HG02759 (cell line): ENCODE measurements around the gene TFAP2A.
A peak's percentile ranks its signal among the peaks of the same experiment; 100 is the strongest.

Experiments
- ATAC-seq: cut with Tn5 transposase; IDR thresholded peaks from one replicate; pipeline ENCODE4 v1.9.1; 2021; ENCODE audit warnings: mild to moderate bottlenecking, moderate library complexity; ENCODE audit not compliant: unreplicated experiment

TFAP2A gene

DNA sequence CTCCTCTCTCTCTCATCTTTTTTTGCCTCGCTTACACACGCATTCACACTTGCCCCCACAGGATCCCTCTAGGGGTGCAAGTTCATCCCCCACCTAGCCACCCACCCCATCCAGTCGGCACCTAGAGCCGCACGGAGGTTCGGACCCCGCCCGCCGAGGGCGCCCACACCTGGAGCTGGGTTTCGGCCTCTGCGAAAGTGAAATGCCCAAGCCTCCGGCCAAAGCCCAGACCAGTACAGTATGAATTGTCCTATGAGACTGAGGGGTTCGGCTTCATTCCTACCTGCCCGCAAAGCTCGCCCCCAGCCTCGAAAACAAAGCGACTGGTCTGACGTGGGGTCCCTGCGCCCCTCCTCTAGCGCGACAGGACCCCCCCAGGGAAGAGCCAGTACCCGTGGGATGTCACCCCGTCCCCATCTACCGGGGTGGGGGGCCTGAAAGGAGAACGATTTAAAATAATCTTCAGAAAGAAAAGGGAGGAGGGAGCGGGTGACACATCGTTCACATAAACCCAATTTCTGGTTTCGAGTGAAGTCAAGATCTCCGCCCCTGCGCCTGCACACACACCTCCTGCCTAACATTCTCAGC, 1.5 kb downstream of the TFAP2A start:
- no peak for ATAC-seq

DNA sequence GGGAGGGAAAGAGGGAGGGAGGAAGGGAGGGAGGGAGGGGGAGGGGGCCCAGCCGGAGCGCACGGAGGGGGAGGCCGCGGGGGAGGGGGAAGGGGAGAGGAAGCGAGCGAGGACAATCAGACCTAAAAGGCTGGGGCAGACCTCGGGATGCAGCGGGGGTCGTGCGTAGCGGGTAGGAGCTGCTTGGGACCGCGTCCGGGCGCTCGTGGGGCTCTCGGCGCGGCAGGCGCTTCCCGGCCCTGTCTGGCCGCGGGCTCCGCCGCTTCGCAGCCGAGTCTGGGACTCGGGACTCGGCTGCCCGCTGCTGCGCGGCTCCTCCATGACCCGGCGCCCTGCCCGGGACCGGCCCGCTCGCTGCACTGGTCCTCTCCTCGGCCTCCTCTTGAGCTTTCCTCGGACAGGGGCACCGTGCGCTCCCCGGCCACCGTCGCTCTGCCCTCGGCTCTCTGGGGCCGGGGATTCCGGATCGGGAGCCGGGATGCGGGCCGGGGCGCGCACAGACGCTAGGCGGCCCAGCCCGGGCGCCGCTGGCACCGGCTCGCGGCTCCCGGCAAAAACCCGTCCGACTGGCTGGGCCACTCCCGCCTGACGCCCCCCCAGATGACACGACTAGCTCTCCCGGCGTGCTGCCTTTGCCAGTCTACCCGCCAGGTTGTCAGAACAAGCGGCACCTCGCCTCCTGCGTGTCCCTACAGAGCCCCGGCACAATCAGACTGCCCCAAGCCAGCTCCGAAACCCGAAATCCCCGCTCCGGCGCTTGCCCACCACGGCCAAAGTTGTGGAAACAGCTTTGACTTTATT, 2.2 kb downstream of the TFAP2A start:
- ATAC-seq, result peak; percentile 35

DNA sequence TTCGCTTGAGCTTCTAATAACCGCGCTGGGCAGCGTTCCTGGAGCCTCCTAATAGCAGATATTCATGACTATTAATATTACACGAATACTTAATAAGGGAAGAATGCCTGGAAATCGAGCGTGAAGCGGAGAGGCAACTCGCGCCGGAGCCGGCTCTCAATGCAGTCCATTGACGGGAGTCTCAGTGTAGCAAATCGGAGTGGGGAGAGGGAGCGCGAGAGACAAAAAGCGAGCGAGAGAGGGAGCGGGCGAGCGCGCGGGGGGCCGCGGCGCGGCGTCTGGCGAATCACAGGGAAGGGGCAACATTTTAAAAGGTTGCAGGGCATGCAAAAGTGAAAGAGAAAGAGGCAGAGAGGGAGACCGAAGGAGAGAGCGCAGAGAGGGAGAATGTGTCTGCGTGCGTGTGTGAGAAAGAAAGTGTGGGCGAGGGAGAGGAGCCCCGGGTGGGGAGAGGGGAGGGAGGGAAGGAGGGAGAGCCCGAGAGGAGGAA, 2.9 kb downstream of the TFAP2A start:
- peak; percentile 58 for ATAC-seq

DNA sequence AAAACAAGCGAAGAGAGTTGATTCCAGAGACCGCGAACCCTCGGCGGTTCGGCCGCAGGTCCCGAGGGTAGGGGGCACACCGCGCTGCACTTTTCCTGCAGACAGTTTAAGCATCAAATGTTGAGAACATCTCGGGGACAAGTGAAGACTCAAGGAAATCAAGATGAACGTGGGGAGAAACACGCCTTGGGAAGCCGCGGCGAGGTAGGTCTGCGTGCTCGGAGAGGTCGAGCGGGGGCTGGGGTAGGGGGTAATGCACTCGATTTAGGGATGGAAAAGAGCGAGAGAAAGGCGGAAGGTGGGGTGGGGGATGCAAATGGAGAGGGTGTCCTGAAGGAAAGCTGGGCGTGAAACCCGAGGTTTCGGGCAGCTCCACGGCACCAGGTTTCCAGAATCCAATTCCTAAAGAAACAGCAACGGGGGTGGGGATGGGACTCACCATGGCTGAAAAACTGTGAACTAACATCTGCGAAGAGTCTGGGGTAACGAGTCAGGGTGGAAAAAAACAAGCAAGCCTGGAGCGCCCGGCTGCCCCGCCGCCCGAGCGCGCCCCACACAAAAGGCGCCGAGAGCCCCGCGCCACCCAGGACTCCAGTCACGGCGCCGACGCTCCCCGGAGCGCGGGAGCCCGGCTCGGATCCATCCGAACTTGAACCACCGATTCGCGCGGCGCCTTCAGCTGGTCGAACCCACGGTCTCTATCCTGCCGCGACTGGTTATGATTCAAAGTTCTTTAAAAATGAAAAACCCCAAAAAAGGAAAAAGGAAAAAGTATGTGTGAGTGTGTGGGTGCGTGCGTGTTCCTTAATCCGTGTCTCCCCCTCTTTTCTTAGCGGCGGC, 3.5 kb downstream of the TFAP2A start:
- ATAC-seq, result no peak

DNA sequence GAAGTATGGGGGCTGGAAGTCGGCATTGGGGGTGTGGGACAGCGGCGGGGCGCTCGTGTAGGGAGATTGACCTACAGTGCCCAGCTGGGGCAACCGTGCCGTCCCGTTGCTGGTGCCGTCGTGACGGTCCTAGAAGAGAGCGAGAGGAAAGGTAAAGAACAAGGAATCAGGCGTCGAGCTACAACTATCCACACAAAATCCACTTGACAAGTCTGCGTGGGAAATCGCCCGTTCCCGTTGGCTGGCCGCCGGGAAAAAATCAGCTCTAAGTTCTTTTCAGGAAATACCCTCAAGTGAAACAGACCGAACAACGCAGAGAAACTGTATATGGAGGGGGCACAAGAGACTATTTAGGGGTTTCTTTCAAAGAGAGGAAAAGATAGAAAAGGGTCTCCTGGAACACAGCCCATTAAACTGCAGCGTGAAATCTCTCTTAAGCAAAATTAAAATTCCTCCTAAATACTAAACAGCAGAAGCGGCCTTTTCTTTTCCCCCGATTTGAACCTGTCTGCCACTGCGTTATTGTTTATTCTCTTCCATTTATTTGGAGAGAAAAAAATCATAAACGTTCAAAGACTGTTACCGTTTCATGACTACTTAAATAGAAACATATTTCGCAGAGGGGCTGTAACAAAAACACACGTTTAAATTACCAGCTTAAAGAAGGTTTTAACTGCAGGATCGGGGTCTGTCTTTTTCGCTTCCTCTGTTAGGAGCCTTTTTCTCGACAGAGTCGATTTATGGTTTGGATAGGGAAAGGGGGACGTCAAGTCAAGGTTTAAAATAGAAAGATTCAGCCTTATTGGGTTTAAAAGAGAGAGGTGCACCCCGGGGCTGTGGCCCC, 4.4 kb downstream of the TFAP2A start:
- no peak for ATAC-seq

DNA sequence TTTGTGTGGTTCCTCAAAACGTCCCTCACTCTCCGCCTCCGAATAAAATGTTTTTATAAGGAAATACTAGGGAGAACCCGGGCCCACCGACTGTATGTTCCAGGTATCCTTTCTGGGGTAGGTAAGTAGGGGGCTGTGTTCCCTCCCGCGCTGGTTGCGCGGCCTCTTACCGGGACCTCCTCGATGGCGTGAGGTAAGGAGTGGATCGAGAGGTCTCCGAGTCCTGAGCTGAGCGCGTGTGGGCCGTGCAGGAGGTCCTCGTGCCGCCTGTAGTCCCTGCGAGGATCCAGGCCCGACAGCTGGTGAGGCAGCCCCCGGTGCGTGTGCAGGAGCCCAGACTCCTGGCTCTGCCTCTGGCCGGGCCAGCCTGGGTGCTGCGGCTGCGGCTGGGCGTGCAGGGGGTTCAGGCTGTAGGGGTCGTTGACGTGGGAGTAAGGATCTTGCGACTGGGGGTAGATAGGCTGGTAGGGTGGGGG, 5.1 kb downstream of the TFAP2A start:
- no peak for ATAC-seq

DNA sequence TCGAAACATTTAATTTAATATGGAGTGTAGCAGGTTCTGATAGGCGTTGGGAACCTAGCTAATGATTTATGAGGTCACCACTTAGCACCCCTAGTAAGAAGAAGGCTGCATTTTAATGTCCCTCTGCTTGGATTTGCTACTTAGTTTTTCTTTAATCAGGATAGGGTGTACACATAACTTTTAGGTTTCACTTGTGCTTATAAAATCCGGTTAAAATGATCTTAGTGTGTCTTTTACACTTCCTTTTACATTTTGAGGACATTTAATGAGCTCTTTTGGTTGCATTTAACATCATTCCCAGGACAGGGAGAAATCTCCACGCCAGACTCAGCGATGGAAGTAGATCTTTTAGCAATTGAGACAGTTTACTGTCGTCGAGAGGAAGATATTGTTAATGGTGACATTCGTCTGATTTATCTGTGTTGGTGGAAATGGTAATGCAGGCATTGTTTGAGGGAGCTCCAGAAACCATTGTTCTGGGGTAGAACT, 5.6 kb downstream of the TFAP2A start:
- ATAC-seq, result no peak

DNA sequence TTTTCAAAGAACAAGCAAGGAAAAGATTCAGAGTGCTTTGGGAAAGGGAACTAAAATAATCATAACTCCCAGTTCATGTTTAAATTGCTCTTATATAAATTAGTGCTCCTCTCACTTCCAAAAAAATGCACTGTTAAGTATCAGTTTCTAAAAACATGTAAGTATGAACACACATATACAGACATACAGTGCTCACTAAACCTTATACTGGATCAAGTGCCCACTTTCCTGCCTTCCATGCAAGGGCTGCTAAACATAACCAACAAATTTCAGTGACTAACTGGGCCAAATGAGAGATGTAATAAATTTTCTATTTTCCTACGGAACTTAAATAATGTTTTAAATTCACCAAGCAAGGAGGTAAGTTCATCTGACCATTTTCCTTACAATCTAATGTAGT, 6.4 kb downstream of the TFAP2A start:
- no peak for ATAC-seq

DNA sequence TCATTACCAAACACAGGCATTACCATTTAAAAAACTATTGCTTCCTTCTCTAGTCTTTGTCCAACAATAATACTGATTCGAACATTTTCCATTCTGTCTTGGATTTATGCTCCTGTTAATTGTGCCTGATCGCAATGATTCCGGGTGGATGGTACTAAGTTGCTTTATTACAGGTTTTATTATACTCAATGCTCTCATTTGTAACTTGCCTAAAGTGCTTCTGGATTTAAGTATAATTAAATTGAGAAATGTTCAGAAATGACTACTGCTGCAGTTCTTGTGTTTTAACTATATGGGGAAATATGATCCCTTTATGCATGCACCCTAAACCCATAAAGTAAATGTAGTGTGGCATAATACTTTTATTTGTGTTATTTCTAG, 7.2 kb downstream of the TFAP2A start:
- no peak for ATAC-seq

DNA sequence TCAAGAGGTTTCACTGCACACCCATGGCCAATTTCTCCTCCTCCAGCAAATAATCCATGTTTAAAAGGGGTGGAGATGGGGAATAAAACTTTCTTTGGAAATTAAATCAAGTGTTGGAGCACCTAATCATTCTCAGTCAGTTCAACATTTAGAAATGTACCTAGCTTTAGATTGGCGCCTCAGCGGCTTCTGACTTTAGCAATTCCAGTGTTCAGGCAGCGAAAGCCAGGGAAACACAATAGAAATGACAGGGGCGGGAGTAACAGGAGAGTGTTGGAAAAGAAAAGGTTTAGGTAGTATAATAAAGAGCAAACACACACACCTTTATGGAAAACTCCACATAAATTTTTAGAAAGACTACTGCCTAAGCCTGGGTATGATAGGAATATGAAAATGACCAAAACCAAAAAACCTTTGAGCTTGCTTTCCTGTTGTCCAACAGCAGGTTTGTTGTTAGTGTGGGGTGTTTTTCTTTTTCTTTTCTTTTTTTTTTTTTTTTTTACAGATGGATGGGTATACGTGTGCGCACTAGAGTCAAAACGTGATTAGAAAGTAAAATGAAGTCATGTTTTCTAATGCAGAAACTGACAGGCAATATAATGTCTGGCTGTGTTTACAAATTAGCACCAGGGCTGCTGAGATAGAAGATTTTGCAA, 7.7 kb downstream of the TFAP2A start:
- no peak for ATAC-seq

DNA sequence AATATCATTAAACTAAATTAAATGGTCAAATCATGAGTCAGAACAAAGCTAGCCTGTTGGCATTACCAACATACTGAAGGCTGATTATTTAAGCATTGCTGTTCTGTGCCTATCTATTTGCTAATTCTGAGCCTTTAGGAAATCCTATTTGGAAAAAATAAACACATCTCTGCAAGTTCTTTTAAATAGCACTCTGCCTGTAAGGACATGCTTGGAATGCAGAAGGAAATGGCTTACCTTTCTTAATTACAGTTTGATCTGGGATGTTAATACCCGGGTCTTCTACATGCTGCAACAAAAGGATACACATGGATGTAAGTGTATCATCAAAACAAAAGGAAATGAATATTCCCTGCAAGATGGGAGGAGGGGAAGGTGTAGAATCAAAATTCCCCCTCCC, 8.3 kb downstream of the TFAP2A start:
- ATAC-seq, result no peak

DNA sequence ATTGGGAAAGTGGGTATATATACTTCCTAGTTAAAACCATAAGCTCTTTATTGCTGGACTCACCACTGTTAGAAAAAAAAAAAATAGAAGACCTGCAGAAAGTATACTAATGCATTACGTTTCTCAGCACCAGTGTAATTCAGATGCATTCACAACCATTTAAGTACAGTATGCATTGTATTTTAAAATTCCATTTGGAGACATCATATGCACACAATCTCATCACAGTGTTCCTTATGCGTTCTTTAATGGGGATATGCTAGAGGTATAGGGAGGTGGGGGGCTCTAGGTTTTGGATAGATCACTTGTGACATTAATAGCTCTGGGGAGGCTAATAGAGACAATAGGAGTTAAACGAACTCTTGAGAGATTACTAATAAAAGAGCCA, 9.4 kb downstream of the TFAP2A start:
- no peak for ATAC-seq

DNA sequence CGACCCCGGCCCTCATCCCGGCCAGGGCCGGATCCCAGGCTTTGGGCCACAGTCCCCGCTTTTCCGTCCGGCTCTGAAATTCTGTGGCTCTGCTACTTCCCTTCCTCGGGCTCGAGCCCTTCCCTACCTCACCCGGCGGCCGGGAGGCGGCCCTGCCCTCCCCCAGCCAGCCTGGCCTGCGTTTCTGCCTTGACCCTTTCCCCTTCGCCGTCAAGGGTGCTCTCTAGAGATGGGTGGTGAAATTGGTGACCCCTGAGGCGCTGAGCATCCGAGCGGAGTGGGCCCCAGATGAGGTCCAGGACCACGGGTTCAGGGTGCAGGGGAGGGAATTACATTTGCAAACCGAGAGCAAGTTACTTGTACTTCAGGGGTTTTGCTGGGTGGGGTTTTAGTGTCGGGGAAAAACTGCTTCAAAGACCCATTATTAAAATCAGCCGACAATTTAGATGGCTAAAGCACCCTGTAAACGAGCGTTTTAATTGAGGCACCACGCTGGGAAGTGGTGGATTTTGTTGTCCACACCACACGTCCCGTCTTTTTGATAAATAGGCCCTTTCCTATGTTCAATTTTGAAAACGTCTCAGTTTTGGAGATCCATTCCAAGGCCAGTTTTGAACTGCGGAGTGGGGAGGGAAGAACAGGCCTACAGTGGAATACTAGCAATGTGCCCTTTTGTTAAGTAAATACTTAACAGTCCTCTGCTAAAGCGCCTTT, 9.9 kb downstream of the TFAP2A start:
- ATAC-seq, result no peak

DNA sequence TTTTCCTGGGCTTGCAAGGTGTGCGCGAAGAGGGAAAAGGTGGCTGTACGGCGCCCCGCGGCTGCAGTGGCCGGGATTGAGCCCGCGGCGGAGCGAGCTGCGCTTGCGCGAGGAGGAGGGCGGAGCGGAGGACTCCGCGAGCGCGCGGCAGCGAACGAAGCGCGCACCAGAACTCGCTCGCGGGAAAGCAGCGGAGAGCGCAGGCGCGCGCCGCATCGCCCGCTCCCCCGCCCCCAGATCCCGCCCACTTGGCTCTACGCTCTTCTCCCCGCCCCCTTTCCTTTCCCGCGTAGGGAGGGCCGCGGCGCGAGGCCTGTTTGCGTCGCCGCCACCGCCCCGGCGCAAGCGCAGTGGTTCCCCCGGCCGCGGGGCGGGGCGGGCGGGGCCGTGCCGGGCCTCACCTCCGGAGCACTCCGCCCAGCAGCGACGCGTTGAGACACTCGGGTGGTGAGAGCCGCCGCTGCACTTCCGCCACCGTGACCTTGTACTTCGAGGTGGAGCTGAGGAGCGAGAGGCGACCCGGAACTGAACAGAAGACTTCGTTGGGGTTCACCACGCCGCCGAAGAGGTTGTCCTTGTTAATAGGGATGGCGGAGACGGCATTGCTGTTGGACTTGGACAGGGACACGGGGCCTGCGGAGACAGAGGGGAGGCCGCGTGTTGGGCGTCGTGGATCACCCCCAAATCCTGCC, 10.6 kb downstream of the TFAP2A start:
- ATAC-seq, result peak; percentile 95

DNA sequence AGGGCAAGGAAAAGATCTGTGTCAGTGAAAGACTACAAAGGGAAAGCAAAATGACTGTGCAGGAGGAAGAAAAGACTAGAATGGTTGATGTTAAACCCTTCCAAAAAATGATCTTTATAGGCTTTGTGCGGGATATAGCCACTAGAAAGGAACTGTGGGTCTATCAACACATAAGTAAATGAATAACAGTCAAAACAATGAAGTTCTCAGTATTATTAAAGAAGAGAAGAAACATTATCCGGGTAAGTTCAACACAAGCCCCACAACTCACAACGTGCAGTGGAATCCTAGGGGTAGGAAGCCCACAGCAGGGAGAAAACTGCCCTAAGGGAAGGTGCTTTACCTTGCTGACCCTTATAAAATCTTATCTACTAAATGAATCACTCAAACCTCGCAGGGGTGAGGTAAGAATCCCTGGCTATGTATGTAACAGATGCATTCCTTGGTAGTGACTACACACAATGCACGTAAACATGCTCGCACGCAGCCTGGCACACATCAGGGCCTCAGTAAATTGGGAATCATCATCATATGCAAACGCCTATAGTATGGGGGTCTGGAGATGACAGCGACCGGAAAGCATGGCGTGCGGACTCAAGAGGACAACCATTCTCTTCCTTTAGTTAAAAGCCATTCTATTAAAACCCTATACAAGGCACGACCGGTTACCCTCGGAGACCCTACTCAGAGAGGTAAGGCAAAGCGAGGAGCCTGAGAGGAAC, 11.3 kb downstream of the TFAP2A start:
- ATAC-seq, result peak; percentile 26

DNA sequence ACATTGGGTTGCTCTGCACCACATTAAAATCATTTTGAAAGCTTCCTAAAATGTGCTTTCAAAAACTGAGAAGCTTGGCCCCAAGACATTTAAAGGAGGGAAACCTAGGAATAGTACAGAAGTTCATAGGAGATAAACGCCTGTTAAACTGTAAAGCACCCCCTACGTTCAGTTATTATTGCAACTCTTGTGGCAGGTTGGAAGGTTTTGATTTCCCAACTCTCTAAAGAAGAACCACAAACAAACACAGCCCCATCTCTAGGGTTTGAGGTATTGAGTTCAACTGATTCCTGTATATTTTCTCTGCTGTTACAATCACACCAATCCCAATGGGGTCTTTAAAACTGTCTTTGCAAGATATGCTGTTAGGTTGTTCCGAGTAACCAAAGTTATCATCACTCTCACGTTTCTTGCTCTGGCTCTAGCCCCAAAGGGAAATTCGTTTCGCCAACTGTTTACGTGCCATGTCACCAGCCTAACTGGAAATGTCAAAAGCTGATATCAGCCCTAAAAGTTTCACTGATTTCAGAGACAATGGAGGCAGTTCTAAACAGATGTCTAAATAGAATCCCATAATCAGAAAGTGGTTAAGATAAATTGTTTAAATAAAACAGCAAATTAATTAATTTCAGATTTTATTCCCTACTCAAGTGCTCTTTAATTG, 12.1 kb downstream of the TFAP2A start:
- no peak for ATAC-seq

DNA sequence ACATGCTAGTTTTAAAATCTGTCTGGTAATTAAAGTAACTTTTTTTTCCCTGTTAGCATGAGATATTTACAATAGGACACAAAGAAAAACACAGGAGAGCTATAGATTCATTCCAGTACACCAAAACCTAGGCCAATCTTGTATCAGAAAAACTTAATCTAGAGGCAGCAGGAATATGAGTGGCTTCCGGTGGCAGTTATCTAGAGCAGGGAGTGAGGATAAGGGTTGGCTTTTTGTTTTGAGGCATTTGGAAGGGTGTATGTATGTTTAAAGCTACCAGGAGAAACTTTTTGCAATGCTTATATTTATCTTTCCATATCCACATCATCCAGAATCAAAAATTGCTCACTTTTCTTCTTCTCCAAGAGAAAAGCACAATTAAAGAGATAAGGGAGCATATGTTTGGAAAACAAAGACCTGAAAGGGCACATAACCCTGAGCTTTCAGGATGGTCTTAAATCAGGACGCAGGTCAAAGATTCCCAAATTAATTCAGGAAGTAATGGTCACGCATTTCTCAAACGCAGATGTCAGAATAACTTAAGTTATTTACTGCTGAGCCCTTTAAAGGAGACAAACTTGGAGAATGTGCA, 13.1 kb downstream of the TFAP2A start:
- no peak for ATAC-seq
